ENCODE data around the gene ARHGAP24.

ARHGAP24 gene

GRCh38 chr4:85769009-85769408 lies 294.1 kb downstream of the ARHGAP24 start:
- in situ Hi-C loops (cut with MboI; ENCODE audit: low sequenced_read_pairs, unreplicated experiment): no loop called here
- DNase-seq (ENCODE audit: low spot score): no peak
- TF ChIP-seq, protein P1, sequence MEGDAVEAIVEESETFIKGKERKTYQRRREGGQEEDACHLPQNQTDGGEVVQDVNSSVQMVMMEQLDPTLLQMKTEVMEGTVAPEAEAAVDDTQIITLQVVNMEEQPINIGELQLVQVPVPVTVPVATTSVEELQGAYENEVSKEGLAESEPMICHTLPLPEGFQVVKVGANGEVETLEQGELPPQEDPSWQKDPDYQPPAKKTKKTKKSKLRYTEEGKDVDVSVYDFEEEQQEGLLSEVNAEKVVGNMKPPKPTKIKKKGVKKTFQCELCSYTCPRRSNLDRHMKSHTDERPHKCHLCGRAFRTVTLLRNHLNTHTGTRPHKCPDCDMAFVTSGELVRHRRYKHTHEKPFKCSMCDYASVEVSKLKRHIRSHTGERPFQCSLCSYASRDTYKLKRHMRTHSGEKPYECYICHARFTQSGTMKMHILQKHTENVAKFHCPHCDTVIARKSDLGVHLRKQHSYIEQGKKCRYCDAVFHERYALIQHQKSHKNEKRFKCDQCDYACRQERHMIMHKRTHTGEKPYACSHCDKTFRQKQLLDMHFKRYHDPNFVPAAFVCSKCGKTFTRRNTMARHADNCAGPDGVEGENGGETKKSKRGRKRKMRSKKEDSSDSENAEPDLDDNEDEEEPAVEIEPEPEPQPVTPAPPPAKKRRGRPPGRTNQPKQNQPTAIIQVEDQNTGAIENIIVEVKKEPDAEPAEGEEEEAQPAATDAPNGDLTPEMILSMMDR (IDR thresholded peaks at IDR 0.05; ENCODE audit: borderline replicate concordance, control extremely low read depth, extremely low read depth, insufficient read depth, missing control alignments): no peak

DNA sequence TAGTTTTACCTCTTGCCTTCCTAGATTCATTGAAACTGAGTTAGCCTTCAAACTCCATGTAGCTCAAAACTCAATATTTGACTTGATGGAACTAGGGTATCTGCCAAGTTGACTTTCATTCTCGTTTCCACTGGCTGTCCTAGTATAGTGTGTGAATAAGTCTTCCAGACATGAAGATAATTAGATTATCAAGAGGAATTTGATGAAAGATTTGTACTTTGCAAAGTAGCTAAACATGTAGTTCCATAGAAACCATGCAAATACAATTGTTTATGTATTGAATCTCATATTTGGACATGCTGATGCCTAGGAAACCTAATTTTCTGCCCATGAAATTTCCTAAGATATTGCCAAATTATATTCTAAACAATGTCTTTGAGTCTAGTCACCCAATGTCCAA lies 297.5 kb downstream of the ARHGAP24 start:
- DNase-seq (ENCODE audit: low spot score): no peak
- in situ Hi-C loops (cut with MboI; ENCODE audit: low sequenced_read_pairs, unreplicated experiment): no loop called here
- TF ChIP-seq, protein P1 (IDR thresholded peaks at IDR 0.05; ENCODE audit: borderline replicate concordance, control extremely low read depth, extremely low read depth, insufficient read depth, missing control alignments): no peak

GRCh38 chr4:85773372-85773771 lies 298.4 kb downstream of the ARHGAP24 start:
- in situ Hi-C loops (cut with MboI; ENCODE audit: low sequenced_read_pairs, unreplicated experiment): no loop called here
- no peak for DNase-seq (ENCODE audit: low spot score)
- TF ChIP-seq, protein P1 (IDR thresholded peaks at IDR 0.05; ENCODE audit: borderline replicate concordance, control extremely low read depth, extremely low read depth, insufficient read depth, missing control alignments): no peak

- DNase-seq (ENCODE audit: low spot score): no peak
- TF ChIP-seq, protein P1 (IDR thresholded peaks at IDR 0.05; ENCODE audit: borderline replicate concordance, control extremely low read depth, extremely low read depth, insufficient read depth, missing control alignments): no peak
- in situ Hi-C loops (cut with MboI; ENCODE audit: low sequenced_read_pairs, unreplicated experiment): no loop called here
Observed at GRCh38 chr4:85774000-85774399, 299.1 kb downstream of the ARHGAP24 start.

DNA sequence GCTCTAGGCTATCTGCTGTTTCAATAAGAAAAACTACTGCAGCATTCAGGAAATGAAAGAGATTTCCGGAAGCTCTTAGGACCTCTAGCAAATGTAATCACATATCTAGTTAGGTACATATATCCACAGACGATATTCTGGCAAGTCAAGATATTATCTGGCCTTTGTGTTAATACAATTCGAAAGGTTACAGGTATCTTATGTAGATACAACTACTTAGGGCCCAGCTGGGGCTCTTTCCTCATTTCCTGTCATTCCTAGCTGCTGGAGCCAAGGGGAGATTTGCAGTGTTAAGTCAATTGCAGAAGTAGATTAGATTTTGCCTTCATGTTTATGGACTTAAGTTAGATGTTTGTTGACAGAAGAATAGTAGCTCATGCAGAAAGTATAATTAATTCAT lies 299.5 kb downstream of the ARHGAP24 start:
- TF ChIP-seq, protein P1 (IDR thresholded peaks at IDR 0.05; ENCODE audit: borderline replicate concordance, control extremely low read depth, extremely low read depth, insufficient read depth, missing control alignments): no peak
- no peak for DNase-seq (ENCODE audit: low spot score)
- in situ Hi-C loops (cut with MboI; ENCODE audit: low sequenced_read_pairs, unreplicated experiment): no loop called here

GRCh38 chr4:85776096-85776495 lies 301.1 kb downstream of the ARHGAP24 start:
- TF ChIP-seq, protein P1 (IDR thresholded peaks at IDR 0.05; ENCODE audit: borderline replicate concordance, control extremely low read depth, extremely low read depth, insufficient read depth, missing control alignments): no peak
- in situ Hi-C loops (cut with MboI; ENCODE audit: low sequenced_read_pairs, unreplicated experiment): no loop called here
- DNase-seq (ENCODE audit: low spot score): no peak

GRCh38 chr4:85776579-85776978 lies 301.6 kb downstream of the ARHGAP24 start:
- TF ChIP-seq, protein P1 (IDR thresholded peaks at IDR 0.05; ENCODE audit: borderline replicate concordance, control extremely low read depth, extremely low read depth, insufficient read depth, missing control alignments): no peak
- in situ Hi-C loops (cut with MboI; ENCODE audit: low sequenced_read_pairs, unreplicated experiment): no loop called here
- no peak for DNase-seq (ENCODE audit: low spot score)

Data from GM13976 (cell line).